H1 (cell line): ENCODE data around the gene FGF13.

ENCODE experiments used
- BRCA1 ChIP-seq: IDR thresholded peaks from 2 replicates; pipeline ENCODE4 v1.6.1; 2012; ENCODE audit warnings: low read depth, low read length, improper control_type of control experiment
- EGR1 ChIP-seq: IDR thresholded peaks from 2 replicates; pipeline ENCODE4 v1.6.1; 2011; ENCODE audit warnings: low read depth, low read length, borderline replicate concordance
- EZH2 ChIP-seq: fragments of 200-600 bp; sonication (generic); IDR thresholded peaks from 2 replicates; pipeline ENCODE4 v1.7.1; 2012; ENCODE audit warnings: low read depth, mild to moderate bottlenecking, moderate library complexity, low read length, inconsistent platforms; ENCODE audit not compliant: severe bottlenecking
- GABPA ChIP-seq: IDR thresholded peaks from 2 replicates; pipeline ENCODE4 v1.6.1; 2011; ENCODE audit warnings: mild to moderate bottlenecking, low read length, moderate library complexity, borderline replicate concordance; ENCODE audit not compliant: insufficient read depth
- NRF1 ChIP-seq: IDR thresholded peaks from 2 replicates; pipeline ENCODE4 v1.6.1; 2011; ENCODE audit warnings: mild to moderate bottlenecking, low read depth, low read length, improper control_type of control experiment
- PHF8 ChIP-seq: fragments of 200-600 bp; sonication (generic); conservative IDR thresholded peaks from 2 replicates; pipeline ENCODE4 v1.7.1; 2012; ENCODE audit warnings: low read depth, mild to moderate bottlenecking, inconsistent platforms, low read length, moderate library complexity
- SP1 ChIP-seq: IDR thresholded peaks from 2 replicates; pipeline ENCODE4 v1.6.1; 2011; ENCODE audit warnings: low read depth, low read length
- TF ChIP-seq, protein P1 (sequence below), 3 experiments: IDR thresholded peaks; 1 replicate in 2 of 3; 2 replicates in 1 of 3; pipeline versions ENCODE4 v1.5.1 to v1.6.1; 2011; ENCODE audit warnings: low read length in 3 of 3, mild to moderate bottlenecking in 3 of 3, inconsistent platforms in 2 of 3, low read depth in 1 of 3, moderate library complexity in 1 of 3; ENCODE audit not compliant: insufficient read depth in 1 of 3; ENCODE audit errors: control extremely low read depth in 1 of 3
- TF ChIP-seq, protein P2 (sequence below): IDR thresholded peaks from 2 replicates; pipeline ENCODE4 v1.6.1; 2011; ENCODE audit warnings: low read depth, mild to moderate bottlenecking, low read length; ENCODE audit not compliant: insufficient read depth

GRCh38 chrX:138664466-138664865 lies 47.1 kb downstream of the FGF13 start:
- TF ChIP-seq EZH2 (no peak), SP1 (no peak), PHF8 (no peak), NRF1 (no peak), GABPA (no peak), EGR1 (no peak), BRCA1 (no peak)
- TF ChIP-seq, protein P1, sequence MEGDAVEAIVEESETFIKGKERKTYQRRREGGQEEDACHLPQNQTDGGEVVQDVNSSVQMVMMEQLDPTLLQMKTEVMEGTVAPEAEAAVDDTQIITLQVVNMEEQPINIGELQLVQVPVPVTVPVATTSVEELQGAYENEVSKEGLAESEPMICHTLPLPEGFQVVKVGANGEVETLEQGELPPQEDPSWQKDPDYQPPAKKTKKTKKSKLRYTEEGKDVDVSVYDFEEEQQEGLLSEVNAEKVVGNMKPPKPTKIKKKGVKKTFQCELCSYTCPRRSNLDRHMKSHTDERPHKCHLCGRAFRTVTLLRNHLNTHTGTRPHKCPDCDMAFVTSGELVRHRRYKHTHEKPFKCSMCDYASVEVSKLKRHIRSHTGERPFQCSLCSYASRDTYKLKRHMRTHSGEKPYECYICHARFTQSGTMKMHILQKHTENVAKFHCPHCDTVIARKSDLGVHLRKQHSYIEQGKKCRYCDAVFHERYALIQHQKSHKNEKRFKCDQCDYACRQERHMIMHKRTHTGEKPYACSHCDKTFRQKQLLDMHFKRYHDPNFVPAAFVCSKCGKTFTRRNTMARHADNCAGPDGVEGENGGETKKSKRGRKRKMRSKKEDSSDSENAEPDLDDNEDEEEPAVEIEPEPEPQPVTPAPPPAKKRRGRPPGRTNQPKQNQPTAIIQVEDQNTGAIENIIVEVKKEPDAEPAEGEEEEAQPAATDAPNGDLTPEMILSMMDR (IDR thresholded peaks at IDR 0.05; ENCODE audit: control extremely low read depth in 1 of 3, insufficient read depth in 1 of 3, low read depth in 1 of 3, low read length in 3 of 3), result no peak
- TF ChIP-seq, protein P2, sequence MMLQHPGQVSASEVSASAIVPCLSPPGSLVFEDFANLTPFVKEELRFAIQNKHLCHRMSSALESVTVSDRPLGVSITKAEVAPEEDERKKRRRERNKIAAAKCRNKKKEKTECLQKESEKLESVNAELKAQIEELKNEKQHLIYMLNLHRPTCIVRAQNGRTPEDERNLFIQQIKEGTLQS, result no peak
